Measurements from ENCODE around the gene HCK.

DNA sequence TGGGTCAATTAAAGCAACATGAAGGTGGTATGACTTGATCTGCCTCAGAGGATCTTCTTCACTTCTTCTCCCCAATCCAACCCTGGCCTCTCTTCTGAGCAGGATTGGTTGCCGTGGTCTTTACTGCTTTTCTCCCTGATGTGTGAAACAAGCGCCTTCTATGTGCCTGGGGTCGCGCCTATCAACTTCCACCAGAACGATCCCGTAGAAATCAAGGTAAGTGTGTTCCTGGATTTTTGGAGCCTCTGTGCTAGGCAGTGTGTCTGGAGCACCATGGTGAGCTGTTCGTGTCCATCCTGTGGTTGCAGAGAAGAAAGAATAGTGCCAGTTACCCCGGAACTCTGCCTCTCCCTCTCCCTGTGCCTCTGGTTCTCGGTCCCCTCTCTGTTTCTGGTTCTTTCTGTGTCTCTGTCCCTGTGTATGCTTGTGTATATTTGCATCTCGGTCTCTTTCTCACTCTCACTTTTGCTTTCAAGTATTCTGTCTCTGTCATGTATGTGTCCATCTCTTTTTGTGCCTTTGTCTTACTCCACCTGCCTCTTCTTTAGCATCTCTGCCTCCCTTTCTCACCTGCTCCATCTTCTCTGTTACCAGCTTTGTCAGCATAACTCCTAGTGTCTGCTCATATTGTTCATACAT lies 81.0 kb downstream of the HCK start:
- TF ChIP-seq, protein P1, sequence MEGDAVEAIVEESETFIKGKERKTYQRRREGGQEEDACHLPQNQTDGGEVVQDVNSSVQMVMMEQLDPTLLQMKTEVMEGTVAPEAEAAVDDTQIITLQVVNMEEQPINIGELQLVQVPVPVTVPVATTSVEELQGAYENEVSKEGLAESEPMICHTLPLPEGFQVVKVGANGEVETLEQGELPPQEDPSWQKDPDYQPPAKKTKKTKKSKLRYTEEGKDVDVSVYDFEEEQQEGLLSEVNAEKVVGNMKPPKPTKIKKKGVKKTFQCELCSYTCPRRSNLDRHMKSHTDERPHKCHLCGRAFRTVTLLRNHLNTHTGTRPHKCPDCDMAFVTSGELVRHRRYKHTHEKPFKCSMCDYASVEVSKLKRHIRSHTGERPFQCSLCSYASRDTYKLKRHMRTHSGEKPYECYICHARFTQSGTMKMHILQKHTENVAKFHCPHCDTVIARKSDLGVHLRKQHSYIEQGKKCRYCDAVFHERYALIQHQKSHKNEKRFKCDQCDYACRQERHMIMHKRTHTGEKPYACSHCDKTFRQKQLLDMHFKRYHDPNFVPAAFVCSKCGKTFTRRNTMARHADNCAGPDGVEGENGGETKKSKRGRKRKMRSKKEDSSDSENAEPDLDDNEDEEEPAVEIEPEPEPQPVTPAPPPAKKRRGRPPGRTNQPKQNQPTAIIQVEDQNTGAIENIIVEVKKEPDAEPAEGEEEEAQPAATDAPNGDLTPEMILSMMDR (conservative IDR thresholded peaks at IDR 0.05) = no peak
- no peak for TF ChIP-seq ZFX (IDR thresholded peaks at IDR 0.05)

Measured in C4-2B (cell line).